22Rv1 (cell line): Measurements from ENCODE around the gene STMND1.

Source experiments
- ZFX ChIP-seq: fragments of 450-650 bp; IDR thresholded peaks from 2 replicates; pipeline ENCODE4 v1.6.1; 2017; ENCODE audit warnings: antibody characterized with exemption, borderline replicate concordance
- TF ChIP-seq, protein P1 (sequence below): fragments of 450-650 bp; IDR thresholded peaks from 2 replicates; pipeline ENCODE4 v1.5.1; 2017; ENCODE audit warnings: mild to moderate bottlenecking

DNA sequence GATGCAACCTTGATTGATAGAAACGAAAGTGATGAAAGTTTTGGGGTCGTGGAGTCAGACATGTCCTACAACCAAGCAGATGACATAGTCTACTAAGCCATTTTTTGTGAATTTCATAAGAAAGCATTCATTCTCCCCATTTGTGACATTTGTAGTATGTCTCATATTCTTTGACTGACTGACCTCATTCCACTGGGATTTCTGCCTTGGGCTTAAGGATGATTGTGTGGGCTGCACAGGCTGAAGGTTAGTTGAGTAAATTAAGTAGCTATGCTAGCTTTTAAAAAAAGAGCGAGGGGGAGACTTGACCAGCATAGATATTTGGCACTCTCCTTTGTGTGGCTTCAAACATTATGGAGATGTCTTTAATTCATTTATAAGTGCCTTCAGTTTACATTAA, 28.9 kb downstream of the STMND1 start:
- TF ChIP-seq, protein P1, sequence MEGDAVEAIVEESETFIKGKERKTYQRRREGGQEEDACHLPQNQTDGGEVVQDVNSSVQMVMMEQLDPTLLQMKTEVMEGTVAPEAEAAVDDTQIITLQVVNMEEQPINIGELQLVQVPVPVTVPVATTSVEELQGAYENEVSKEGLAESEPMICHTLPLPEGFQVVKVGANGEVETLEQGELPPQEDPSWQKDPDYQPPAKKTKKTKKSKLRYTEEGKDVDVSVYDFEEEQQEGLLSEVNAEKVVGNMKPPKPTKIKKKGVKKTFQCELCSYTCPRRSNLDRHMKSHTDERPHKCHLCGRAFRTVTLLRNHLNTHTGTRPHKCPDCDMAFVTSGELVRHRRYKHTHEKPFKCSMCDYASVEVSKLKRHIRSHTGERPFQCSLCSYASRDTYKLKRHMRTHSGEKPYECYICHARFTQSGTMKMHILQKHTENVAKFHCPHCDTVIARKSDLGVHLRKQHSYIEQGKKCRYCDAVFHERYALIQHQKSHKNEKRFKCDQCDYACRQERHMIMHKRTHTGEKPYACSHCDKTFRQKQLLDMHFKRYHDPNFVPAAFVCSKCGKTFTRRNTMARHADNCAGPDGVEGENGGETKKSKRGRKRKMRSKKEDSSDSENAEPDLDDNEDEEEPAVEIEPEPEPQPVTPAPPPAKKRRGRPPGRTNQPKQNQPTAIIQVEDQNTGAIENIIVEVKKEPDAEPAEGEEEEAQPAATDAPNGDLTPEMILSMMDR: no peak
- no peak for TF ChIP-seq ZFX
